ENCODE measurements around the gene ABCB10.

GRCh38 chr1:229562686-229563085 lies 4.2 kb upstream of the ABCB10 start:
- TF ChIP-seq CTCF (IDR thresholded peaks at IDR 0.05; ENCODE audit: low read depth, low read length, missing input control) (no peak), RAD21 (IDR thresholded peaks at IDR 0.05) (no peak), ZBTB33 (IDR thresholded peaks at IDR 0.05) (no peak), EGR1 (IDR thresholded peaks at IDR 0.05; ENCODE audit: low read depth in 2 of 2) (no peak), JUND (IDR thresholded peaks at IDR 0.05) (no peak), MAX (IDR thresholded peaks at IDR 0.05) (no peak), YY1 (IDR thresholded peaks at IDR 0.05) (no peak), GABPA (IDR thresholded peaks at IDR 0.05 in 1 of 2, conservative IDR thresholded peaks at IDR 0.05 in 1 of 2) (no peak), NR2F2 (IDR thresholded peaks at IDR 0.05) (no peak), TAF1 (conservative IDR thresholded peaks at IDR 0.05) (no peak), ATF3 (IDR thresholded peaks at IDR 0.05) (no peak)
